ENCODE measurements around the gene ZC2HC1C.

DNA sequence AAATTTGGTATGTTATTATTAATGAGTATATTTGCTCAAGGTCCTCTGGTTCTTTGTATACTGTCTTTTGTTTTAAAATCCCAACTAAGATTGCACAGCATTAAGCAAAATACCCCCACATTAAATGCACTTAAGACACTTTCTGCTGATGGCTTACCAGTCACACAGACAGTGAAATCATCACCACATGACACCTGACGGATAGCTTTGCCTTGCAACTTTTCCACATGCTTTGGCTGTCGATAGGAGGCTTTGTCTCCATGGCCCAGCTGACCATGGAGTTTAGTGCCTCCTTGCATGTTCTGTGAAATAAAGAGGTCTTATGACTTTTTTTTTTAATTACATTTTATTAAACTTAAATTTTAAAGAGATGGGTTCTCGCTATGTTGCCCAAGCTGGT is 37.7 kb downstream of the ZC2HC1C start:
- TF ChIP-seq FOS (IDR thresholded peaks at IDR 0.05; ENCODE audit: extremely low read depth, insufficient read length) (no peak), GABPA (tag; conservative IDR thresholded peaks at IDR 0.05; ENCODE audit: low read depth) (no peak)
- TF ChIP-seq, protein P1, sequence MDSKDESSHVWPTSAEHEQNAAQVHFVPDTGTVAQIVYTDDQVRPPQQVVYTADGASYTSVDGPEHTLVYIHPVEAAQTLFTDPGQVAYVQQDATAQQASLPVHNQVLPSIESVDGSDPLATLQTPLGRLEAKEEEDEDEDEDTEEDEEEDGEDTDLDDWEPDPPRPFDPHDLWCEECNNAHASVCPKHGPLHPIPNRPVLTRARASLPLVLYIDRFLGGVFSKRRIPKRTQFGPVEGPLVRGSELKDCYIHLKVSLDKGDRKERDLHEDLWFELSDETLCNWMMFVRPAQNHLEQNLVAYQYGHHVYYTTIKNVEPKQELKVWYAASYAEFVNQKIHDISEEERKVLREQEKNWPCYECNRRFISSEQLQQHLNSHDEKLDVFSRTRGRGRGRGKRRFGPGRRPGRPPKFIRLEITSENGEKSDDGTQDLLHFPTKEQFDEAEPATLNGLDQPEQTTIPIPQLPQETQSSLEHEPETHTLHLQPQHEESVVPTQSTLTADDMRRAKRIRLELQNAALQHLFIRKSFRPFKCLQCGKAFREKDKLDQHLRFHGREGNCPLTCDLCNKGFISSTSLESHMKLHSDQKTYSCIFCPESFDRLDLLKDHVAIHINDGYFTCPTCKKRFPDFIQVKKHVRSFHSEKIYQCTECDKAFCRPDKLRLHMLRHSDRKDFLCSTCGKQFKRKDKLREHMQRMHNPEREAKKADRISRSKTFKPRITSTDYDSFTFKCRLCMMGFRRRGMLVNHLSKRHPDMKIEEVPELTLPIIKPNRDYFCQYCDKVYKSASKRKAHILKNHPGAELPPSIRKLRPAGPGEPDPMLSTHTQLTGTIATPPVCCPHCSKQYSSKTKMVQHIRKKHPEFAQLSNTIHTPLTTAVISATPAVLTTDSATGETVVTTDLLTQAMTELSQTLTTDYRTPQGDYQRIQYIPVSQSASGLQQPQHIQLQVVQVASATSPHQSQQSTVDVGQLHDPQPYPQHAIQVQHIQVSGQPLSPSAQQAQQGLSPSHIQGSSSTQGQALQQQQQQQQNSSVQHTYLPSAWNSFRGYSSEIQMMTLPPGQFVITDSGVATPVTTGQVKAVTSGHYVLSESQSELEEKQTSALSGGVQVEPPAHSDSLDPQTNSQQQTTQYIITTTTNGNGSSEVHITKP (IDR thresholded peaks at IDR 0.05; ENCODE audit: partially characterized antibody) = no peak
- TF ChIP-seq, protein P2, sequence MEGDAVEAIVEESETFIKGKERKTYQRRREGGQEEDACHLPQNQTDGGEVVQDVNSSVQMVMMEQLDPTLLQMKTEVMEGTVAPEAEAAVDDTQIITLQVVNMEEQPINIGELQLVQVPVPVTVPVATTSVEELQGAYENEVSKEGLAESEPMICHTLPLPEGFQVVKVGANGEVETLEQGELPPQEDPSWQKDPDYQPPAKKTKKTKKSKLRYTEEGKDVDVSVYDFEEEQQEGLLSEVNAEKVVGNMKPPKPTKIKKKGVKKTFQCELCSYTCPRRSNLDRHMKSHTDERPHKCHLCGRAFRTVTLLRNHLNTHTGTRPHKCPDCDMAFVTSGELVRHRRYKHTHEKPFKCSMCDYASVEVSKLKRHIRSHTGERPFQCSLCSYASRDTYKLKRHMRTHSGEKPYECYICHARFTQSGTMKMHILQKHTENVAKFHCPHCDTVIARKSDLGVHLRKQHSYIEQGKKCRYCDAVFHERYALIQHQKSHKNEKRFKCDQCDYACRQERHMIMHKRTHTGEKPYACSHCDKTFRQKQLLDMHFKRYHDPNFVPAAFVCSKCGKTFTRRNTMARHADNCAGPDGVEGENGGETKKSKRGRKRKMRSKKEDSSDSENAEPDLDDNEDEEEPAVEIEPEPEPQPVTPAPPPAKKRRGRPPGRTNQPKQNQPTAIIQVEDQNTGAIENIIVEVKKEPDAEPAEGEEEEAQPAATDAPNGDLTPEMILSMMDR (IDR thresholded peaks at IDR 0.05 in 2 of 3, conservative IDR thresholded peaks at IDR 0.05 in 1 of 3; ENCODE audit: insufficient read depth in 2 of 3, low read depth in 1 of 3, low read length in 3 of 3) = no peak

All from K562 (cell line).